GM21390 (cell line): ENCODE data around the gene RAP1GDS1.
"Not testable (repeated sequence)": the region's sequence is repeated elsewhere in the genome, so short reads cannot be mapped to it uniquely, and the experiment has no call there.

Experiments used
- ATAC-seq: cut with Tn5 transposase; IDR thresholded peaks from one replicate; pipeline ENCODE4 v1.9.1; 2021; ENCODE audit not compliant: unreplicated experiment

The RAP1GDS1 gene

GRCh38 chr4:98476891-98477290 lies 215.7 kb downstream of the RAP1GDS1 start:
- ATAC-seq, result no peak

GRCh38 chr4:98479590-98479989 lies 218.4 kb downstream of the RAP1GDS1 start:
- not testable (repeated sequence) for ATAC-seq

- ATAC-seq, result no peak
Observed at GRCh38 chr4:98480535-98480934, 219.4 kb downstream of the RAP1GDS1 start.

- no peak for ATAC-seq
Observed at GRCh38 chr4:98481167-98481566, 220.0 kb downstream of the RAP1GDS1 start.

GRCh38 chr4:98482503-98482846 lies 221.3 kb downstream of the RAP1GDS1 start:
- ATAC-seq, result peak; percentile 14

GRCh38 chr4:98482847-98483806 lies 221.9 kb downstream of the RAP1GDS1 start:
- ATAC-seq, result peak; percentile 89

- ATAC-seq, result no peak
Observed at GRCh38 chr4:98484031-98484430, 222.8 kb downstream of the RAP1GDS1 start.

GRCh38 chr4:98485816-98486345 lies 224.7 kb downstream of the RAP1GDS1 start:
- ATAC-seq, result no peak

- ATAC-seq, result no peak
Observed at GRCh38 chr4:98490251-98490650, 229.1 kb downstream of the RAP1GDS1 start.

GRCh38 chr4:98491899-98492559 lies 230.8 kb downstream of the RAP1GDS1 start:
- no peak for ATAC-seq

- ATAC-seq, result peak; percentile 93
Observed at GRCh38 chr4:98493296-98493695, 232.1 kb downstream of the RAP1GDS1 start.
